Hepatocyte (in vitro differentiated cells): Measurements from ENCODE around the gene SH3RF1.

ENCODE experiments used
- EZH2 ChIP-seq: fragments of 200-600 bp; sonication (generic); IDR thresholded peaks from 2 replicates; pipeline ENCODE4 v1.6.1; 2016; ENCODE audit warnings: antibody characterized with exemption, mild to moderate bottlenecking, borderline replicate concordance
- EZH2phosphoT487 ChIP-seq: fragments of 200-600 bp; sonication (generic); IDR thresholded peaks from one replicate; pipeline ENCODE4 v1.6.1; 2018; ENCODE audit warnings: antibody characterized with exemption, mild to moderate bottlenecking, low read depth, moderate library complexity; ENCODE audit not compliant: unreplicated experiment, severe bottlenecking
- TF ChIP-seq, protein P1 (sequence below): fragments of 200-600 bp; sonication (generic); IDR thresholded peaks from 2 replicates; pipeline ENCODE4 v1.5.1; 2016; ENCODE audit warnings: antibody characterized with exemption, mild to moderate bottlenecking; ENCODE audit not compliant: poor library complexity

DNA sequence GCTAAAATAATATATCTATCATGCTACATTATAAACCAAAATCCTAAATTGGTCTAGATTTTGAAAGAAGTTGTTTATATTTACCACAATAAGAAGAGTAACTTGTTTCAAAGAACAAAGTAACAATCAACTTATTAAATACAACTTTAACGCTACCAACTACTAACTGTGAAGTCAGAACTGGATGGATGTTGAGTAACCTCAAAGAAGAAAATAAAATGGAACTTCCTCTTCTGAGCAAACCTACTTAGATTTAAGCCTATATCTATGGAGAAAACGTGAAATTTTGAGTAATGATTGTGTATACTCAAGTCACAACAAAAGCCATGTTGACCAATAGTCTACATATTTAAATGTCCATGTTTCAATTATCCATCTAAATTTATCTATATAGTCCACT is 25.7 kb downstream of the SH3RF1 start:
- TF ChIP-seq, protein P1, sequence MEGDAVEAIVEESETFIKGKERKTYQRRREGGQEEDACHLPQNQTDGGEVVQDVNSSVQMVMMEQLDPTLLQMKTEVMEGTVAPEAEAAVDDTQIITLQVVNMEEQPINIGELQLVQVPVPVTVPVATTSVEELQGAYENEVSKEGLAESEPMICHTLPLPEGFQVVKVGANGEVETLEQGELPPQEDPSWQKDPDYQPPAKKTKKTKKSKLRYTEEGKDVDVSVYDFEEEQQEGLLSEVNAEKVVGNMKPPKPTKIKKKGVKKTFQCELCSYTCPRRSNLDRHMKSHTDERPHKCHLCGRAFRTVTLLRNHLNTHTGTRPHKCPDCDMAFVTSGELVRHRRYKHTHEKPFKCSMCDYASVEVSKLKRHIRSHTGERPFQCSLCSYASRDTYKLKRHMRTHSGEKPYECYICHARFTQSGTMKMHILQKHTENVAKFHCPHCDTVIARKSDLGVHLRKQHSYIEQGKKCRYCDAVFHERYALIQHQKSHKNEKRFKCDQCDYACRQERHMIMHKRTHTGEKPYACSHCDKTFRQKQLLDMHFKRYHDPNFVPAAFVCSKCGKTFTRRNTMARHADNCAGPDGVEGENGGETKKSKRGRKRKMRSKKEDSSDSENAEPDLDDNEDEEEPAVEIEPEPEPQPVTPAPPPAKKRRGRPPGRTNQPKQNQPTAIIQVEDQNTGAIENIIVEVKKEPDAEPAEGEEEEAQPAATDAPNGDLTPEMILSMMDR, result no peak
- no peak for TF ChIP-seq EZH2phosphoT487
- no peak for TF ChIP-seq EZH2
